GM12878 (cell line): ENCODE data around the gene PLK4. TPM values are rescaled to one million over a fixed set of nuclear protein-coding genes. Genes with fewer than 3 reads are reported as not detected.

Experiments used
- CEBPB ChIP-seq, 2 experiments: fragments of 150-350 bp in 1 of 2; IDR thresholded peaks; 2 replicates each; pipeline ENCODE4 v1.6.1; 2012 to 2014; ENCODE audit warnings: low read depth in 2 of 2, low read length in 2 of 2, borderline replicate concordance in 1 of 2, inconsistent platforms in 1 of 2
- CHD4 ChIP-seq: fragments of 200-600 bp; sonication (generic); IDR thresholded peaks from 2 replicates; pipeline ENCODE4 v1.6.1; 2016; ENCODE audit warnings: mild to moderate bottlenecking
- HDGF ChIP-seq: fragments of 450-650 bp; IDR thresholded peaks from 2 replicates; pipeline ENCODE4 v1.6.1; 2016; ENCODE audit warnings: antibody characterized with exemption
- LARP7 ChIP-seq: fragments of 450-650 bp; IDR thresholded peaks from 2 replicates; pipeline ENCODE4 v1.6.1; 2017; ENCODE audit warnings: mild to moderate bottlenecking
- NFYA ChIP-seq: IDR thresholded peaks from 2 replicates; pipeline ENCODE4 v1.6.1; 2011; ENCODE audit warnings: low read depth, mild to moderate bottlenecking, low read length, improper control_type of control experiment, borderline replicate concordance
- PML ChIP-seq: IDR thresholded peaks from 2 replicates; pipeline ENCODE4 v1.6.1; 2012; ENCODE audit warnings: low read length, inconsistent platforms
- RELA ChIP-seq: fragments of 450-650 bp; IDR thresholded peaks from 2 replicates; pipeline ENCODE4 v1.8.0; 2014; ENCODE audit warnings: borderline replicate concordance; ENCODE audit not compliant: partially characterized antibody
- SIN3A ChIP-seq: IDR thresholded peaks from 2 replicates; pipeline ENCODE4 v1.6.1; 2012; ENCODE audit warnings: low read depth, low read length, improper control_type of control experiment
- SMAD5 ChIP-seq: IDR thresholded peaks from 2 replicates; pipeline ENCODE4 v1.6.1; 2016; ENCODE audit warnings: antibody characterized with exemption, low read depth
- ZBTB40 ChIP-seq: fragments of 450-650 bp; IDR thresholded peaks from 2 replicates; pipeline ENCODE4 v1.6.1; 2016; ENCODE audit warnings: mild to moderate bottlenecking, moderate library complexity, borderline replicate concordance
- ZNF207 ChIP-seq: fragments of 450-650 bp; IDR thresholded peaks from 2 replicates; pipeline ENCODE4 v1.6.1; 2014; ENCODE audit warnings: antibody characterized with exemption, mild to moderate bottlenecking, borderline replicate concordance
- ZNF384 ChIP-seq: IDR thresholded peaks from 2 replicates; pipeline ENCODE4 v1.6.1; 2012; ENCODE audit warnings: low read depth, mild to moderate bottlenecking, low read length, improper control_type of control experiment, borderline replicate concordance
- polyA plus RNA-seq, 11 experiments: library from polyadenylated mRNA; depleted of rRNA in 4 of 11; unstranded in 6 of 11; stranded (reverse) in 5 of 11; fragments of >200 nt; fragmentation: Nextera tagmentation in 4 of 11; fragmentation: Illumina TruSeq in 1 of 11; extraction: Ambion mirVana in 4 of 11; extraction: Trizol in 1 of 11; gene quantifications; 1 replicate in 1 of 11; 2 replicates in 10 of 11; pipeline versions ENCODE4 v1.2.1 to v1.2.3, GENCODE V29; 2011 to 2016; ENCODE audit warnings: inconsistent platforms in 2 of 11, missing spikeins in 2 of 11, low read depth in 1 of 11
- total RNA-seq, 4 experiments: library from RNA; depleted of rRNA in 3 of 4; stranded (reverse); fragments of >200 nt in 3 of 4; fragmentation: Illumina TruSeq in 1 of 4; extraction: Trizol in 1 of 4; gene quantifications; 2 replicates each; pipeline versions ENCODE4 v1.2.1 to v1.2.3, GENCODE V29; 2013 to 2021
- TF ChIP-seq, protein P1 (sequence below): fragments of 150-350 bp; IDR thresholded peaks from 2 replicates; pipeline ENCODE4 v1.6.1; 2014; ENCODE audit warnings: mild to moderate bottlenecking, low read depth, low read length
- TF ChIP-seq, protein P2 (sequence below): IDR thresholded peaks from 2 replicates; pipeline ENCODE4 v1.6.1; 2012; ENCODE audit warnings: low read length, inconsistent platforms
- TF ChIP-seq, protein P3 (sequence below): fragments of 450-650 bp; IDR thresholded peaks from 2 replicates; pipeline ENCODE4 v1.6.1; 2016; ENCODE audit warnings: mild to moderate bottlenecking

The PLK4 gene
- total and polyA plus RNA-seq, 10 of the 15 experiments (the other 5 are each of a cell fraction or from before 2014, with no cell fraction given): 16.6 to 55.3 (median 45.8) TPM

DNA sequence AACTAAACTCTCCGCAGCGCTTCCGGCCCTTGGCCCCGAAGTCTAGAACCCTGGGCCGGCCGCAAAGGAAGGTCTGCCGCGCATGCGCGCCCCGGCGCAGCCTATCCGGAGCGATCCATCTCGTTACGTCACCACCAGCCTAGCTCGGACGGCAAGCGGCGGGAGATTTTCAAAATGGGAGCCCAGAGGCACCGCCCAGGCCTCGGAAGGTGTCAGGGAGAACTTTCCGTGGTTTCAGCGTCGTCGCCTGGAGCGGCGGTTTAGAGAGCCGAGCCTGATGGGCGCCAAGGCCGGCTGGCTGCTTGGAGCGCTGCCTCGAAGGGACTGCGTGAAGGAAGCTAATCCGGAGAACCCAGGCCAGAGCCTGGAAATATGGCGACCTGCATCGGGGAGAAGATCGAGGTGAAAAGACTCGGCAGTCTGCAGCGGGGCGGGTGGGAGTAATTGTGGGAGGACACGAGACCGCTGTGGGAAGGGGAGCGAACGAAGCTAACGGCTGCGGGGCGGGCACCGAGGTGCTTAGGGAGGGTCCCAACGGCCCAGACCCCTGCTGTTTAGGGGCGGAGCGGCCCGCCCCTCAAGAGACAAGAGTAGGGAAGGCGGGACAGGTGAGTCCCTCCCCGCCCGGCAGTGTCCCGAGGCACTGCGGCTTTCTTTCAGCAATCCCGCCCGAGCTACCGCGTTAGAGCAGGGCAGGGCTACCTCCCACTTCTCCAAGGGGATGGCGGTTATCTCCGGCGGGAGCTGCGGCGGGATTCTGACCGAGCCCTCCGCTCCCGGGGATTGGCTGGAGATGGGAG, at the start of gene PLK4 (continued):
- TF ChIP-seq CEBPB (IDR thresholded peaks at IDR 0.05; ENCODE audit: borderline replicate concordance in 1 of 2, low read depth in 2 of 2, low read length in 2 of 2) (no peak), HDGF (no peak), ZNF384 (no peak), ZBTB40 (no peak), SMAD5 (no peak), LARP7 (no peak; the same call in 1 of the 2 replicates), CHD4 (no peak), NFYA (no peak), ZNF207 (0 out of 2 replicates have a peak, but pooled peaks have one; percentile 30), SIN3A (peak; percentile 99), RELA (no peak), PML (no peak; the same call in none of the 2 replicates)
- TF ChIP-seq, protein P1, sequence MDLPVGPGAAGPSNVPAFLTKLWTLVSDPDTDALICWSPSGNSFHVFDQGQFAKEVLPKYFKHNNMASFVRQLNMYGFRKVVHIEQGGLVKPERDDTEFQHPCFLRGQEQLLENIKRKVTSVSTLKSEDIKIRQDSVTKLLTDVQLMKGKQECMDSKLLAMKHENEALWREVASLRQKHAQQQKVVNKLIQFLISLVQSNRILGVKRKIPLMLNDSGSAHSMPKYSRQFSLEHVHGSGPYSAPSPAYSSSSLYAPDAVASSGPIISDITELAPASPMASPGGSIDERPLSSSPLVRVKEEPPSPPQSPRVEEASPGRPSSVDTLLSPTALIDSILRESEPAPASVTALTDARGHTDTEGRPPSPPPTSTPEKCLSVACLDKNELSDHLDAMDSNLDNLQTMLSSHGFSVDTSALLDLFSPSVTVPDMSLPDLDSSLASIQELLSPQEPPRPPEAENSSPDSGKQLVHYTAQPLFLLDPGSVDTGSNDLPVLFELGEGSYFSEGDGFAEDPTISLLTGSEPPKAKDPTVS: no peak
- TF ChIP-seq, protein P2, sequence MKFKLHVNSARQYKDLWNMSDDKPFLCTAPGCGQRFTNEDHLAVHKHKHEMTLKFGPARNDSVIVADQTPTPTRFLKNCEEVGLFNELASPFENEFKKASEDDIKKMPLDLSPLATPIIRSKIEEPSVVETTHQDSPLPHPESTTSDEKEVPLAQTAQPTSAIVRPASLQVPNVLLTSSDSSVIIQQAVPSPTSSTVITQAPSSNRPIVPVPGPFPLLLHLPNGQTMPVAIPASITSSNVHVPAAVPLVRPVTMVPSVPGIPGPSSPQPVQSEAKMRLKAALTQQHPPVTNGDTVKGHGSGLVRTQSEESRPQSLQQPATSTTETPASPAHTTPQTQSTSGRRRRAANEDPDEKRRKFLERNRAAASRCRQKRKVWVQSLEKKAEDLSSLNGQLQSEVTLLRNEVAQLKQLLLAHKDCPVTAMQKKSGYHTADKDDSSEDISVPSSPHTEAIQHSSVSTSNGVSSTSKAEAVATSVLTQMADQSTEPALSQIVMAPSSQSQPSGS: no peak
- TF ChIP-seq, protein P3, sequence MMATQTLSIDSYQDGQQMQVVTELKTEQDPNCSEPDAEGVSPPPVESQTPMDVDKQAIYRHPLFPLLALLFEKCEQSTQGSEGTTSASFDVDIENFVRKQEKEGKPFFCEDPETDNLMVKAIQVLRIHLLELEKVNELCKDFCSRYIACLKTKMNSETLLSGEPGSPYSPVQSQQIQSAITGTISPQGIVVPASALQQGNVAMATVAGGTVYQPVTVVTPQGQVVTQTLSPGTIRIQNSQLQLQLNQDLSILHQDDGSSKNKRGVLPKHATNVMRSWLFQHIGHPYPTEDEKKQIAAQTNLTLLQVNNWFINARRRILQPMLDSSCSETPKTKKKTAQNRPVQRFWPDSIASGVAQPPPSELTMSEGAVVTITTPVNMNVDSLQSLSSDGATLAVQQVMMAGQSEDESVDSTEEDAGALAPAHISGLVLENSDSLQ: no peak
